B cell (primary cell): ENCODE results near the gene NUP93. TPM values are rescaled to one million over a fixed set of nuclear protein-coding genes. Genes with fewer than 3 reads are reported as not detected.

Source experiments
- ATAC-seq: fragments of 200-7000 bp; cut with Tn5 transposase; one replicate; pipeline ENCODE4 v1.10.0; 2021; ENCODE audit warnings: low read depth, mild to moderate bottlenecking, moderate number of reproducible peaks, moderate library complexity
- CTCF ChIA-PET: fragments of 350-600 bp; sonication (Branson Sonifier 250); formaldehyde crosslinking; loops from one replicate; lab custom pipeline; 2021; ENCODE audit warnings: antibody characterized with exemption, inconsistent platforms; lab: Charles Lee
- POLR2A ChIA-PET: fragments of 350-600 bp; sonication (Branson Sonifier 250); formaldehyde crosslinking; loops from one replicate; lab custom pipeline; 2021; ENCODE audit warnings: antibody characterized with exemption; lab: Charles Lee
- DNase-seq: peaks from one replicate; pipeline ENCODE4 v3.0.0; 2013
- H2AFZ ChIP-seq: 2 replicates; pipeline ENCODE4 v1.6.1; 2012; ENCODE audit warnings: mild to moderate bottlenecking, low read depth, low read length; ENCODE audit not compliant: insufficient read depth, poor library complexity, severe bottlenecking
- H3K27ac ChIP-seq, 2 donors: 1 replicate in 1 of 2; 2 replicates in 1 of 2; pipeline ENCODE4 v1.5.1; 2012 to 2013; ENCODE audit warnings: low read length in 2 of 2, mild to moderate bottlenecking in 2 of 2, moderate library complexity in 1 of 2
- H3K27me3 ChIP-seq, 4 experiments: fragments of 200-600 bp in 1 of 4; sonication (generic) in 1 of 4; replicated peaks in 1 of 4; 1 replicate in 2 of 4; 2 replicates in 2 of 4; pipeline versions ENCODE4 v1.6.1 to v1.7.0; 2013 to 2016; ENCODE audit warnings: low read length in 3 of 4, mild to moderate bottlenecking in 2 of 4, mixed read lengths in 1 of 4, moderate library complexity in 1 of 4; ENCODE audit not compliant: insufficient read depth in 4 of 4, control insufficient read depth in 3 of 4; ENCODE audit errors: control extremely low read depth in 1 of 4
- H3K36me3 ChIP-seq, 2 experiments: replicated peaks in 1 of 2; 1 replicate in 1 of 2; 2 replicates in 1 of 2; pipeline versions ENCODE4 v1.6.1 to v1.7.1; 2013; ENCODE audit warnings: low read length in 1 of 2; ENCODE audit not compliant: insufficient read depth in 2 of 2, control insufficient read depth in 1 of 2; ENCODE audit errors: control extremely low read depth in 1 of 2, extremely low read depth in 1 of 2
- H3K4me1 ChIP-seq, 2 donors: fragments of 200-600 bp in 1 of 2; sonication (generic) in 1 of 2; 1 replicate in 1 of 2; 2 replicates in 1 of 2; pipeline versions ENCODE4 v1.5.1 to v1.6.1; 2013 to 2017; ENCODE audit warnings: low read length in 2 of 2; ENCODE audit not compliant: control insufficient read depth in 2 of 2, insufficient read depth in 2 of 2
- H3K4me2 ChIP-seq: replicated peaks from 2 replicates; pipeline ENCODE3; 2012; ENCODE audit warnings: mild to moderate bottlenecking, low read depth, low read length; ENCODE audit not compliant: poor library complexity, severe bottlenecking
- H3K4me3 ChIP-seq, 5 experiments: fragments of 200-600 bp in 1 of 5; sonication (generic) in 1 of 5; 1 replicate in 3 of 5; 2 replicates in 2 of 5; pipeline versions ENCODE4 v1.5.1 to v1.7.0; 2011 to 2016; ENCODE audit warnings: low read length in 4 of 5, mild to moderate bottlenecking in 4 of 5, low read depth in 2 of 5, control low read depth in 1 of 5, moderate library complexity in 1 of 5; ENCODE audit not compliant: insufficient read depth in 1 of 5; ENCODE audit errors: control extremely low read depth in 1 of 5, extremely low read depth in 1 of 5
- H3K79me2 ChIP-seq: fragments of 200-600 bp; sonication (generic); one replicate; pipeline ENCODE4 v1.6.0; 2016; ENCODE audit warnings: low read length; ENCODE audit not compliant: control insufficient read depth, insufficient read depth
- H3K9ac ChIP-seq: fragments of 200-600 bp; sonication (generic); 2 replicates; pipeline ENCODE4 v1.6.1; 2017; ENCODE audit warnings: mild to moderate bottlenecking, low read length, moderate library complexity
- H3K9me3 ChIP-seq, 3 donors: one replicate each; pipeline versions ENCODE4 v1.6.1 to v1.7.1; 2013; ENCODE audit warnings: low read length in 2 of 3; ENCODE audit not compliant: control insufficient read depth in 2 of 3, insufficient read depth in 1 of 3; ENCODE audit errors: control extremely low read depth in 1 of 3
- H4K20me1 ChIP-seq: 2 replicates; pipeline ENCODE4 v1.6.0; 2012; ENCODE audit warnings: mild to moderate bottlenecking, low read length; ENCODE audit not compliant: insufficient read depth, control insufficient read depth, poor library complexity, severe bottlenecking
- H3K27ac Mint-ChIP-seq: one replicate; pipeline ENCODE4 v1.8.0; 2021; ENCODE audit warnings: mixed read lengths
- H3K27me3 Mint-ChIP-seq: one replicate; pipeline ENCODE4 v1.8.0; 2021; ENCODE audit warnings: mixed read lengths
- H3K4me1 Mint-ChIP-seq: one replicate; pipeline ENCODE4 v1.8.0; 2021; ENCODE audit warnings: mixed read lengths
- H3K4me3 Mint-ChIP-seq: one replicate; pipeline ENCODE4 v1.8.0; 2021; ENCODE audit warnings: mixed read lengths
- H3K9me3 Mint-ChIP-seq: one replicate; pipeline ENCODE4 v1.8.0; 2022; ENCODE audit warnings: mixed read lengths; ENCODE audit not compliant: insufficient read depth
- CTCF ChIP-seq: fragments of 200-600 bp; IDR thresholded peaks from one replicate; pipeline ENCODE4 v1.8.0; 2022; ENCODE audit warnings: antibody characterized with exemption, mild to moderate bottlenecking
- EZH2 ChIP-seq: IDR thresholded peaks from 2 replicates; pipeline ENCODE4 v1.6.1; 2012; ENCODE audit warnings: borderline replicate concordance, low read depth, mild to moderate bottlenecking, moderate library complexity, low read length; ENCODE audit not compliant: insufficient read depth, poor library complexity, severe bottlenecking
- WGBS: methylation state at CpG from one replicate; pipeline ENCODE4 v1.1.5; 2013; ENCODE audit warnings: missing lambda C conversion rate; ENCODE audit not compliant: insufficient coverage; 5-methylcytosine and 5-hydroxymethylcytosine counted together
- intact Hi-C: fragments of 100-400 bp; cut with micrococcal nuclease; formaldehyde crosslinking; loops from one replicate; pipeline ENCODE4 v1.10.0; 2022
- polyA plus RNA-seq: library from polyadenylated mRNA; depleted of rRNA; stranded (reverse); fragments of >200 nt; gene quantifications from 2 replicates; pipeline ENCODE4 v1.2.3, GENCODE V29; 2012
- total RNA-seq, 2 donors: library from RNA; stranded (reverse); fragments of 120-200 nt in 1 of 2; gene quantifications; 1 replicate in 1 of 2; 2 replicates in 1 of 2; pipeline versions ENCODE4 v1.2.3 to v1.2.4, GENCODE V29; 2013 to 2022

Gene NUP93
- total and polyA plus RNA-seq, 2 donors (not counting 1 experiment from before 2014, with no cell fraction given), result 23.6 to 64.6 TPM

GRCh38 chr16:56726283-56726682, 3.6 kb upstream of the NUP93 start:
- intact Hi-C loops, result no loop called here
- CTCF ChIA-PET, result no interaction called here
- Mint-ChIP-seq H3K27ac (no peak overlapping the region), H3K9me3 (no peaks in the 10 kb centered on the region), H3K4me3 (no peak overlapping the region), H3K27me3 (peaks cover 7% of the 10 kb centered on the region), H3K4me1 (peaks cover 24% of the 10 kb centered on the region)
- no peak overlapping the region for H3K9ac ChIP-seq
- peaks cover 27% of the 10 kb centered on the region for H3K79me2 ChIP-seq
- no peaks in the 10 kb centered on the region for H3K9me3 ChIP-seq
- no peaks in the 10 kb centered on the region for H3K36me3 ChIP-seq
- H3K4me3 ChIP-seq, result no peak overlapping the region
- 100% methylated on average over 1 of the region's 2 CpGs for WGBS
- peaks cover 6% of the 10 kb centered on the region for H4K20me1 ChIP-seq
- DNase-seq (no peak), ATAC-seq (no peak)
- H3K4me1 ChIP-seq, result peaks cover 15 to 19% of the 10 kb centered on the region in 2 donors
- no peak overlapping the region for H2AFZ ChIP-seq
- H3K27me3 ChIP-seq, result no peaks in the 10 kb centered on the region
- POLR2A ChIA-PET, result interaction anchor here (0.6 kb wide), 1 partner anchor 460 kb away, joined by 3 read pairs; the partner anchor contains the start of genes PSME3IP1 and RSPRY1
- H3K4me2 ChIP-seq, result no peak overlapping the region
- TF ChIP-seq EZH2 (no peak), CTCF (no peak)
- H3K27ac ChIP-seq, result no peak overlapping the region

- ChIA-PET POLR2A (interaction anchor here (0.6 kb wide), 1 partner anchor 459 kb away, joined by 3 read pairs; the partner anchor contains the start of genes PSME3IP1 and RSPRY1), CTCF (no interaction called here)
- H2AFZ ChIP-seq, result no peak overlapping the region
- Mint-ChIP-seq H3K27me3 (peaks cover 7% of the 10 kb centered on the region), H3K27ac (no peak overlapping the region), H3K9me3 (no peaks in the 10 kb centered on the region), H3K4me3 (no peak overlapping the region), H3K4me1 (peaks cover 25% of the 10 kb centered on the region)
- H3K27ac ChIP-seq, result no peak overlapping the region
- TF ChIP-seq CTCF, result no peak
- no peak for TF ChIP-seq EZH2
- no peak overlapping the region for H3K4me3 ChIP-seq
- H3K27me3 ChIP-seq, result no peaks in the 10 kb centered on the region
- peaks cover 34% of the 10 kb centered on the region for H3K79me2 ChIP-seq
- H4K20me1 ChIP-seq, result peaks cover 6% of the 10 kb centered on the region
- no peak for ATAC-seq
- peaks cover 16 to 22% of the 10 kb centered on the region in 2 donors for H3K4me1 ChIP-seq
- intact Hi-C loops, result no loop called here
- no peaks in the 10 kb centered on the region for H3K36me3 ChIP-seq
- no peaks in the 10 kb centered on the region for H3K9me3 ChIP-seq
- no peak overlapping the region for H3K4me2 ChIP-seq
- no peak overlapping the region for H3K9ac ChIP-seq
- WGBS, result 73% methylated on average over 2 of the region's 6 CpGs
- DNase-seq, result no peak
Measured at GRCh38 chr16:56726926-56727325, 3.0 kb upstream of the NUP93 start.
